ENCODE results near the gene HTR2B.

DNA sequence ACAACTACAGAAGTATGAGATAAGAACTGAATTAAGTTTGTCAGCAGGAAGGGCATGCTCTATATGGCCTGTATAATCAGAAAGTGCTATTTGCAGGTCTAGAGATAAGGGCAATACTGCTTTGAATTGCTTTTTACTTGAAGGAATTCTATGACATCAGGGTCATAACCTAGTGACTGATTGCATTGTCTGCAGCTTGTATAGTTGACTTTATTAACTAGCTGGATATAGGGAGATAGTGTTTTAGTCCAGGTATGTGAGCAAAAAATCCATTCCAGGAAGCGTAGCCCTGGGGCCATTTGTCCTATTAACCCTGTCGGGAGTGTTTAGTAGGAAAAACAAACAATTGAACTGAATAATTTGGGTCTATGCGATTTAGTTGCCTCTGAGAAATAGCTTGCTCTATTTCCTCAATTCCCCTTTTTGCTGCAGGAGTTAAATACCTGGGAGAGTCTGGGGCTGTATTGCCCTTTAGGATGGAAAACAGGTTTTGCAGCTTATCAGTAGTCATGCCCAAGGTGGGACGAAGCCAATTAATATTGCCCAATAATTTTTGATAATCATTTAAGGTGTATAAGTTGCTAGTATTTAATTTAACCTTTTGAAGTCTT lies 30.0 kb downstream of the HTR2B start:
- TF ChIP-seq, protein P1, sequence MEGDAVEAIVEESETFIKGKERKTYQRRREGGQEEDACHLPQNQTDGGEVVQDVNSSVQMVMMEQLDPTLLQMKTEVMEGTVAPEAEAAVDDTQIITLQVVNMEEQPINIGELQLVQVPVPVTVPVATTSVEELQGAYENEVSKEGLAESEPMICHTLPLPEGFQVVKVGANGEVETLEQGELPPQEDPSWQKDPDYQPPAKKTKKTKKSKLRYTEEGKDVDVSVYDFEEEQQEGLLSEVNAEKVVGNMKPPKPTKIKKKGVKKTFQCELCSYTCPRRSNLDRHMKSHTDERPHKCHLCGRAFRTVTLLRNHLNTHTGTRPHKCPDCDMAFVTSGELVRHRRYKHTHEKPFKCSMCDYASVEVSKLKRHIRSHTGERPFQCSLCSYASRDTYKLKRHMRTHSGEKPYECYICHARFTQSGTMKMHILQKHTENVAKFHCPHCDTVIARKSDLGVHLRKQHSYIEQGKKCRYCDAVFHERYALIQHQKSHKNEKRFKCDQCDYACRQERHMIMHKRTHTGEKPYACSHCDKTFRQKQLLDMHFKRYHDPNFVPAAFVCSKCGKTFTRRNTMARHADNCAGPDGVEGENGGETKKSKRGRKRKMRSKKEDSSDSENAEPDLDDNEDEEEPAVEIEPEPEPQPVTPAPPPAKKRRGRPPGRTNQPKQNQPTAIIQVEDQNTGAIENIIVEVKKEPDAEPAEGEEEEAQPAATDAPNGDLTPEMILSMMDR (IDR thresholded peaks at IDR 0.05), result no peak
- TF ChIP-seq POLR2A (IDR thresholded peaks at IDR 0.05), result no peak

Data from thyroid gland (tissue), 4 donors.